Glutamatergic neuron (in vitro differentiated cells): Measurements from ENCODE around the gene NET1. TPM values are rescaled to one million over a fixed set of nuclear protein-coding genes. Genes with fewer than 3 reads are reported as not detected.

Experiments used
- DNase-seq: peaks from one replicate; pipeline ENCODE4 v3.0.0; 2022
- H3K27ac Mint-ChIP-seq: one replicate; pipeline ENCODE4 v1.8.0; 2020; ENCODE audit warnings: mild to moderate bottlenecking, mixed read lengths, inconsistent platforms; ENCODE audit not compliant: unreplicated experiment
- H3K27me3 Mint-ChIP-seq: one replicate; pipeline ENCODE4 v1.8.0; 2020; ENCODE audit warnings: mild to moderate bottlenecking, moderate library complexity, mixed read lengths, inconsistent platforms; ENCODE audit not compliant: unreplicated experiment
- H3K36me3 Mint-ChIP-seq: one replicate; pipeline ENCODE4 v1.8.0; 2020; ENCODE audit warnings: mild to moderate bottlenecking, mixed read lengths, inconsistent platforms; ENCODE audit not compliant: unreplicated experiment
- H3K4me1 Mint-ChIP-seq: one replicate; pipeline ENCODE4 v1.8.0; 2020; ENCODE audit warnings: mild to moderate bottlenecking, low read depth, mixed read lengths, inconsistent platforms; ENCODE audit not compliant: unreplicated experiment
- H3K4me3 Mint-ChIP-seq: one replicate; pipeline ENCODE4 v1.8.0; 2020; ENCODE audit warnings: mild to moderate bottlenecking, mixed read lengths, inconsistent platforms; ENCODE audit not compliant: unreplicated experiment
- H3K9me3 Mint-ChIP-seq: one replicate; pipeline ENCODE4 v1.8.0; 2020; ENCODE audit warnings: mild to moderate bottlenecking, moderate library complexity, mixed read lengths, inconsistent platforms; ENCODE audit not compliant: unreplicated experiment
- CTCF ChIP-seq: fragments of 200-600 bp; sonication (generic); IDR thresholded peaks from one replicate; pipeline ENCODE4 v1.5.0; 2021; ENCODE audit not compliant: partially characterized antibody, unreplicated experiment
- total RNA-seq: library from RNA; stranded (reverse); fragmentation: NEBNext Ultra II Directional; extraction: Animal tissue kit (Norgen Biotek cat#: 25700); gene quantifications from one replicate; pipeline ENCODE4 v1.2.1, GENCODE V29; 2021; ENCODE audit not compliant: unreplicated experiment

Gene NET1
- total RNA-seq, 1 donor from 2014 or later: 63.8 TPM

GRCh38 chr10:5462841-5463293, 50.5 kb downstream of the NET1 start:
- DNase-seq: no peak
- Mint-ChIP-seq H3K4me1 (peaks cover 22% of the 10 kb centered on the region), H3K36me3 (peaks cover 5% of the 10 kb centered on the region), H3K4me3 (no peak overlapping the region), H3K27ac (no peak overlapping the region), H3K27me3 (no peaks in the 10 kb centered on the region), H3K9me3 (peaks cover 6% of the 10 kb centered on the region)
- no peak for TF ChIP-seq CTCF

- H3K27ac Mint-ChIP-seq: no peak overlapping the region
- H3K9me3 Mint-ChIP-seq: peaks cover 7% of the 10 kb centered on the region
Measured at GRCh38 chr10:5464546-5464945, 52.2 kb downstream of the NET1 start.

GRCh38 chr10:5465976-5466450, 53.7 kb downstream of the NET1 start:
- H3K27me3 Mint-ChIP-seq: no peaks in the 10 kb centered on the region
- peaks cover 9% of the 10 kb centered on the region for H3K9me3 Mint-ChIP-seq
- no peak for DNase-seq
- H3K27ac Mint-ChIP-seq: peak overlapping the region; percentile 89
- H3K4me3 Mint-ChIP-seq: peak overlapping the region; percentile 16
- peaks cover 7% of the 10 kb centered on the region for H3K36me3 Mint-ChIP-seq
- H3K4me1 Mint-ChIP-seq: peaks cover 29% of the 10 kb centered on the region
- no peak for TF ChIP-seq CTCF

More at GRCh38 chr10:5464546-5464945, 52.2 kb downstream of the NET1 start:
- peaks cover 5% of the 10 kb centered on the region for H3K36me3 Mint-ChIP-seq
- DNase-seq: no peak
- H3K27me3 Mint-ChIP-seq: no peaks in the 10 kb centered on the region
- no peak for TF ChIP-seq CTCF
- H3K4me1 Mint-ChIP-seq: peaks cover 26% of the 10 kb centered on the region
- no peak overlapping the region for H3K4me3 Mint-ChIP-seq

GRCh38 chr10:5466451-5467206, 54.3 kb downstream of the NET1 start:
- peak; percentile 52 for DNase-seq
- H3K9me3 Mint-ChIP-seq: peaks cover 12% of the 10 kb centered on the region
- no peaks in the 10 kb centered on the region for H3K27me3 Mint-ChIP-seq
- H3K4me3 Mint-ChIP-seq: peak overlapping the region; percentile 16
- peak overlapping the region; percentile 89 for H3K27ac Mint-ChIP-seq
- peaks cover 12% of the 10 kb centered on the region for H3K36me3 Mint-ChIP-seq
- H3K4me1 Mint-ChIP-seq: peaks cover 25% of the 10 kb centered on the region
- TF ChIP-seq CTCF: no peak

GRCh38 chr10:5467207-5467535, 54.8 kb downstream of the NET1 start:
- H3K27ac Mint-ChIP-seq: peak overlapping the region; percentile 89
- H3K9me3 Mint-ChIP-seq: peaks cover 12% of the 10 kb centered on the region
- no peak for DNase-seq
- H3K36me3 Mint-ChIP-seq: peaks cover 16% of the 10 kb centered on the region
- H3K4me1 Mint-ChIP-seq: peaks cover 25% of the 10 kb centered on the region
- H3K4me3 Mint-ChIP-seq: peak overlapping the region; percentile 52
- H3K27me3 Mint-ChIP-seq: no peaks in the 10 kb centered on the region
- TF ChIP-seq CTCF: no peak
